Mammary epithelial cell (primary cell): ENCODE measurements around the gene TFR2.

Experiments
- EZH2 ChIP-seq: IDR thresholded peaks from 2 replicates; pipeline ENCODE4 v1.6.1; 2012; ENCODE audit warnings: low read length, inconsistent platforms, borderline replicate concordance
- TF ChIP-seq, protein P1 (sequence below), 2 donors: IDR thresholded peaks in 1 of 2; conservative IDR thresholded peaks in 1 of 2; 2 replicates each; pipeline ENCODE4 v1.5.1; 2011 to 2012; ENCODE audit warnings: inconsistent platforms in 2 of 2, low read length in 2 of 2, mild to moderate bottlenecking in 2 of 2, control low read depth in 1 of 2, low read depth in 1 of 2; ENCODE audit not compliant: insufficient read depth in 1 of 2; ENCODE audit errors: extremely low read depth in 1 of 2

GRCh38 chr7:100588438-100588837, 52.9 kb downstream of the TFR2 start:
- TF ChIP-seq, protein P1, sequence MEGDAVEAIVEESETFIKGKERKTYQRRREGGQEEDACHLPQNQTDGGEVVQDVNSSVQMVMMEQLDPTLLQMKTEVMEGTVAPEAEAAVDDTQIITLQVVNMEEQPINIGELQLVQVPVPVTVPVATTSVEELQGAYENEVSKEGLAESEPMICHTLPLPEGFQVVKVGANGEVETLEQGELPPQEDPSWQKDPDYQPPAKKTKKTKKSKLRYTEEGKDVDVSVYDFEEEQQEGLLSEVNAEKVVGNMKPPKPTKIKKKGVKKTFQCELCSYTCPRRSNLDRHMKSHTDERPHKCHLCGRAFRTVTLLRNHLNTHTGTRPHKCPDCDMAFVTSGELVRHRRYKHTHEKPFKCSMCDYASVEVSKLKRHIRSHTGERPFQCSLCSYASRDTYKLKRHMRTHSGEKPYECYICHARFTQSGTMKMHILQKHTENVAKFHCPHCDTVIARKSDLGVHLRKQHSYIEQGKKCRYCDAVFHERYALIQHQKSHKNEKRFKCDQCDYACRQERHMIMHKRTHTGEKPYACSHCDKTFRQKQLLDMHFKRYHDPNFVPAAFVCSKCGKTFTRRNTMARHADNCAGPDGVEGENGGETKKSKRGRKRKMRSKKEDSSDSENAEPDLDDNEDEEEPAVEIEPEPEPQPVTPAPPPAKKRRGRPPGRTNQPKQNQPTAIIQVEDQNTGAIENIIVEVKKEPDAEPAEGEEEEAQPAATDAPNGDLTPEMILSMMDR (conservative IDR thresholded peaks at IDR 0.05 in 1 of 2, IDR thresholded peaks at IDR 0.05 in 1 of 2; ENCODE audit: extremely low read depth in 1 of 2, insufficient read depth in 1 of 2, low read depth in 1 of 2, low read length in 2 of 2): peak; percentile 23 to 40
- TF ChIP-seq EZH2: no peak
